IgD-negative memory B cell (primary cell): ENCODE results near the gene CLIC4. TPM values are rescaled to one million over a fixed set of nuclear protein-coding genes. Genes with fewer than 3 reads are reported as not detected.
"Not testable (repeated sequence)": the region's sequence is repeated elsewhere in the genome, so short reads cannot be mapped to it uniquely, and the experiment has no call there.

ENCODE experiments used
- H3K27ac Mint-ChIP-seq, 3 donors: one replicate each; pipeline ENCODE4 v1.8.0; 2020 to 2022; ENCODE audit warnings: mild to moderate bottlenecking in 3 of 3, mixed read lengths in 3 of 3, moderate library complexity in 1 of 3
- H3K27me3 Mint-ChIP-seq: one replicate; pipeline ENCODE4 v1.8.0; 2021; ENCODE audit warnings: mixed read lengths
- H3K36me3 Mint-ChIP-seq: one replicate; pipeline ENCODE4 v1.8.0; 2020; ENCODE audit warnings: mild to moderate bottlenecking, mixed read lengths
- H3K4me1 Mint-ChIP-seq, 3 donors: one replicate each; pipeline ENCODE4 v1.8.0; 2020 to 2022; ENCODE audit warnings: mixed read lengths in 3 of 3, mild to moderate bottlenecking in 1 of 3
- H3K4me3 Mint-ChIP-seq, 4 donors: one replicate each; pipeline ENCODE4 v1.8.0; 2020 to 2022; ENCODE audit warnings: mild to moderate bottlenecking in 4 of 4, mixed read lengths in 4 of 4, moderate library complexity in 3 of 4
- H3K9me3 Mint-ChIP-seq, 3 donors: one replicate each; pipeline ENCODE4 v1.8.0; 2020 to 2021; ENCODE audit warnings: mixed read lengths in 3 of 3, mild to moderate bottlenecking in 1 of 3
- polyA plus RNA-seq: library from polyadenylated mRNA; unstranded; fragments of 300-500 nt; fragmentation: Illumina TruSeq; gene quantifications from one replicate; pipeline ENCODE4 v1.2.3, GENCODE V29; 2021

Gene CLIC4
- polyA plus RNA-seq, 1 donor from 2014 or later = 49.6 TPM

GRCh38 chr1:24769656-24770651 is 24.7 kb downstream of the CLIC4 start:
- Mint-ChIP-seq H3K9me3 (no peaks in the 10 kb centered on the region), H3K27ac (peak overlapping the region in 1 of 3 donors; percentile 57), H3K27me3 (no peaks in the 10 kb centered on the region), H3K4me1 (peaks cover 33 to 45% (median 38%) of the 10 kb centered on the region in 3 donors), H3K4me3 (peak overlapping the region in 1 of 4 donors; percentile 11), H3K36me3 (peaks cover 4% of the 10 kb centered on the region)

- H3K36me3 Mint-ChIP-seq = peaks cover 6% of the 10 kb centered on the region
- H3K4me1 Mint-ChIP-seq = peaks cover 36 to 46% (median 36%) of the 10 kb centered on the region in 3 donors
- no peaks in the 10 kb centered on the region for H3K9me3 Mint-ChIP-seq
- H3K27me3 Mint-ChIP-seq = no peaks in the 10 kb centered on the region
- peak overlapping the region; percentile 35 to 68 (median 57) for H3K27ac Mint-ChIP-seq
- H3K4me3 Mint-ChIP-seq = no peak overlapping the region
Measured at GRCh38 chr1:24770881-24771280, 25.6 kb downstream of the CLIC4 start.

- Mint-ChIP-seq H3K4me1 (peaks cover 36 to 50% (median 39%) of the 10 kb centered on the region in 3 donors), H3K36me3 (peaks cover 6% of the 10 kb centered on the region), H3K27me3 (no peaks in the 10 kb centered on the region), H3K27ac (no peak overlapping the region), H3K4me3 (no peak overlapping the region), H3K9me3 (no peaks in the 10 kb centered on the region)
Measured at GRCh38 chr1:24771574-24771973, 26.3 kb downstream of the CLIC4 start.

- Mint-ChIP-seq H3K27me3 (no peaks in the 10 kb centered on the region), H3K27ac (peak overlapping the region in 1 of 3 donors; percentile 59), H3K9me3 (no peaks in the 10 kb centered on the region), H3K36me3 (peaks cover 6% of the 10 kb centered on the region), H3K4me3 (peak overlapping the region in 1 of 4 donors; percentile 32), H3K4me1 (peaks cover 41 to 57% (median 43%) of the 10 kb centered on the region in 3 donors)
Measured at GRCh38 chr1:24773618-24774017, 28.4 kb downstream of the CLIC4 start.

GRCh38 chr1:24775348-24775747 is 30.1 kb downstream of the CLIC4 start:
- no peak overlapping the region for H3K27ac Mint-ChIP-seq
- no peaks in the 10 kb centered on the region for H3K27me3 Mint-ChIP-seq
- no peak overlapping the region for H3K4me3 Mint-ChIP-seq
- H3K36me3 Mint-ChIP-seq = peaks cover 6% of the 10 kb centered on the region
- H3K9me3 Mint-ChIP-seq = no peaks in the 10 kb centered on the region
- peaks cover 38 to 58% (median 43%) of the 10 kb centered on the region in 3 donors for H3K4me1 Mint-ChIP-seq

GRCh38 chr1:24775916-24776315 is 30.7 kb downstream of the CLIC4 start:
- peak overlapping the region in 1 of 4 donors; percentile 1 for H3K4me3 Mint-ChIP-seq
- no peak overlapping the region for H3K27ac Mint-ChIP-seq
- no peaks in the 10 kb centered on the region for H3K27me3 Mint-ChIP-seq
- peaks cover 37 to 57% (median 42%) of the 10 kb centered on the region in 3 donors for H3K4me1 Mint-ChIP-seq
- H3K9me3 Mint-ChIP-seq = no peaks in the 10 kb centered on the region
- H3K36me3 Mint-ChIP-seq = peaks cover 6% of the 10 kb centered on the region

GRCh38 chr1:24776821-24777220 is 31.6 kb downstream of the CLIC4 start:
- H3K27me3 Mint-ChIP-seq = no peaks in the 10 kb centered on the region
- H3K36me3 Mint-ChIP-seq = peaks cover 6% of the 10 kb centered on the region
- peak overlapping the region in 2 of 4 donors; percentile 47 to 70 for H3K4me3 Mint-ChIP-seq
- H3K27ac Mint-ChIP-seq = no peak overlapping the region
- no peaks in the 10 kb centered on the region for H3K9me3 Mint-ChIP-seq
- peaks cover 41 to 53% (median 42%) of the 10 kb centered on the region in 3 donors for H3K4me1 Mint-ChIP-seq

GRCh38 chr1:24778141-24778540 is 32.9 kb downstream of the CLIC4 start:
- Mint-ChIP-seq H3K36me3 (peaks cover 6% of the 10 kb centered on the region), H3K4me1 (peaks cover 40 to 52% (median 40%) of the 10 kb centered on the region in 3 donors)

GRCh38 chr1:24779199-24779598 is 34.0 kb downstream of the CLIC4 start:
- not testable (repeated sequence) for H3K36me3 Mint-ChIP-seq, H3K27me3 Mint-ChIP-seq, H3K4me3 Mint-ChIP-seq, H3K27ac Mint-ChIP-seq, H3K9me3 Mint-ChIP-seq
- H3K4me1 Mint-ChIP-seq = peaks cover 38 to 53% (median 41%) of the 10 kb centered on the region in 3 donors

More at GRCh38 chr1:24778141-24778540, 32.9 kb downstream of the CLIC4 start:
- Mint-ChIP-seq H3K9me3 (no peaks in the 10 kb centered on the region), H3K27me3 (no peaks in the 10 kb centered on the region), H3K27ac (peak overlapping the region in 1 of 3 donors; percentile 31), H3K4me3 (peak overlapping the region in 1 of 4 donors; percentile 52)

- no peak overlapping the region for H3K27ac Mint-ChIP-seq
- H3K27me3 Mint-ChIP-seq = no peaks in the 10 kb centered on the region
- peaks cover 4% of the 10 kb centered on the region for H3K36me3 Mint-ChIP-seq
- peaks cover 38 to 57% (median 44%) of the 10 kb centered on the region in 3 donors for H3K4me1 Mint-ChIP-seq
- no peaks in the 10 kb centered on the region for H3K9me3 Mint-ChIP-seq
- H3K4me3 Mint-ChIP-seq = peak overlapping the region in 1 of 4 donors; percentile 2
Measured at GRCh38 chr1:24779689-24780464, 34.6 kb downstream of the CLIC4 start.

GRCh38 chr1:24780626-24781025 is 35.4 kb downstream of the CLIC4 start:
- peaks cover 36 to 55% (median 44%) of the 10 kb centered on the region in 3 donors for H3K4me1 Mint-ChIP-seq
- H3K36me3 Mint-ChIP-seq, H3K27me3 Mint-ChIP-seq, H3K9me3 Mint-ChIP-seq, H3K27ac Mint-ChIP-seq: not testable (repeated sequence)
- peak overlapping the region in 1 of 4 donors; percentile 2 for H3K4me3 Mint-ChIP-seq

- H3K4me1 Mint-ChIP-seq = peaks cover 32 to 45% (median 37%) of the 10 kb centered on the region in 3 donors
Measured at GRCh38 chr1:24782689-24783088, 37.4 kb downstream of the CLIC4 start.

GRCh38 chr1:24783713-24784112 is 38.5 kb downstream of the CLIC4 start:
- no peaks in the 10 kb centered on the region for H3K27me3 Mint-ChIP-seq
- peaks cover 28 to 37% (median 30%) of the 10 kb centered on the region in 3 donors for H3K4me1 Mint-ChIP-seq
- H3K4me3 Mint-ChIP-seq = no peak overlapping the region
- H3K9me3 Mint-ChIP-seq = no peaks in the 10 kb centered on the region
- peaks cover 1% of the 10 kb centered on the region for H3K36me3 Mint-ChIP-seq
- peak overlapping the region in 1 of 3 donors; percentile 10 for H3K27ac Mint-ChIP-seq

More at GRCh38 chr1:24782689-24783088, 37.4 kb downstream of the CLIC4 start:
- Mint-ChIP-seq H3K4me3 (no peak overlapping the region), H3K36me3 (peaks cover 3% of the 10 kb centered on the region), H3K9me3 (no peaks in the 10 kb centered on the region), H3K27ac (no peak overlapping the region), H3K27me3 (no peaks in the 10 kb centered on the region)

GRCh38 chr1:24786191-24786590 is 40.9 kb downstream of the CLIC4 start:
- Mint-ChIP-seq H3K4me1 (peaks cover 20 to 24% (median 23%) of the 10 kb centered on the region in 3 donors), H3K27me3 (no peaks in the 10 kb centered on the region), H3K27ac (peak overlapping the region in 1 of 3 donors; percentile 45), H3K9me3 (no peaks in the 10 kb centered on the region), H3K4me3 (no peak overlapping the region), H3K36me3 (no peaks in the 10 kb centered on the region)

GRCh38 chr1:24790490-24790889 is 45.2 kb downstream of the CLIC4 start:
- no peaks in the 10 kb centered on the region for H3K27me3 Mint-ChIP-seq
- no peaks in the 10 kb centered on the region for H3K9me3 Mint-ChIP-seq
- H3K36me3 Mint-ChIP-seq = peaks cover 5% of the 10 kb centered on the region
- peaks cover 28 to 36% (median 31%) of the 10 kb centered on the region in 3 donors for H3K4me1 Mint-ChIP-seq
- peak overlapping the region in 1 of 3 donors; percentile 73 for H3K27ac Mint-ChIP-seq
- H3K4me3 Mint-ChIP-seq = peak overlapping the region in 1 of 4 donors; percentile 27
